Measurements from ENCODE around the gene ANO10. TPM values are rescaled to one million over a fixed set of nuclear protein-coding genes. Genes with fewer than 3 reads are reported as not detected.

ANO10 gene
- total RNA-seq, 1 donor from 2014 or later, result 32.8 TPM

- TF ChIP-seq, protein P1, sequence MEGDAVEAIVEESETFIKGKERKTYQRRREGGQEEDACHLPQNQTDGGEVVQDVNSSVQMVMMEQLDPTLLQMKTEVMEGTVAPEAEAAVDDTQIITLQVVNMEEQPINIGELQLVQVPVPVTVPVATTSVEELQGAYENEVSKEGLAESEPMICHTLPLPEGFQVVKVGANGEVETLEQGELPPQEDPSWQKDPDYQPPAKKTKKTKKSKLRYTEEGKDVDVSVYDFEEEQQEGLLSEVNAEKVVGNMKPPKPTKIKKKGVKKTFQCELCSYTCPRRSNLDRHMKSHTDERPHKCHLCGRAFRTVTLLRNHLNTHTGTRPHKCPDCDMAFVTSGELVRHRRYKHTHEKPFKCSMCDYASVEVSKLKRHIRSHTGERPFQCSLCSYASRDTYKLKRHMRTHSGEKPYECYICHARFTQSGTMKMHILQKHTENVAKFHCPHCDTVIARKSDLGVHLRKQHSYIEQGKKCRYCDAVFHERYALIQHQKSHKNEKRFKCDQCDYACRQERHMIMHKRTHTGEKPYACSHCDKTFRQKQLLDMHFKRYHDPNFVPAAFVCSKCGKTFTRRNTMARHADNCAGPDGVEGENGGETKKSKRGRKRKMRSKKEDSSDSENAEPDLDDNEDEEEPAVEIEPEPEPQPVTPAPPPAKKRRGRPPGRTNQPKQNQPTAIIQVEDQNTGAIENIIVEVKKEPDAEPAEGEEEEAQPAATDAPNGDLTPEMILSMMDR (IDR thresholded peaks at IDR 0.05), result no peak
- no peak overlapping the region for H3K27ac Mint-ChIP-seq (ENCODE audit: unreplicated experiment)
- H3K9me3 Mint-ChIP-seq (ENCODE audit: unreplicated experiment), result peaks cover 13% of the 10 kb centered on the region
- no peak overlapping the region for H3K4me3 Mint-ChIP-seq (ENCODE audit: unreplicated experiment)
- no peaks in the 10 kb centered on the region for H3K27me3 Mint-ChIP-seq (ENCODE audit: unreplicated experiment)
- no peaks in the 10 kb centered on the region for H3K4me1 Mint-ChIP-seq (ENCODE audit: unreplicated experiment)
- H3K36me3 Mint-ChIP-seq (ENCODE audit: unreplicated experiment), result peaks cover 20% of the 10 kb centered on the region
- DNase-seq (ENCODE audit: extremely low spot score, unreplicated experiment), result no peak
Measured at GRCh38 chr3:43515208-43515917, 106.4 kb downstream of the ANO10 start.

DNA sequence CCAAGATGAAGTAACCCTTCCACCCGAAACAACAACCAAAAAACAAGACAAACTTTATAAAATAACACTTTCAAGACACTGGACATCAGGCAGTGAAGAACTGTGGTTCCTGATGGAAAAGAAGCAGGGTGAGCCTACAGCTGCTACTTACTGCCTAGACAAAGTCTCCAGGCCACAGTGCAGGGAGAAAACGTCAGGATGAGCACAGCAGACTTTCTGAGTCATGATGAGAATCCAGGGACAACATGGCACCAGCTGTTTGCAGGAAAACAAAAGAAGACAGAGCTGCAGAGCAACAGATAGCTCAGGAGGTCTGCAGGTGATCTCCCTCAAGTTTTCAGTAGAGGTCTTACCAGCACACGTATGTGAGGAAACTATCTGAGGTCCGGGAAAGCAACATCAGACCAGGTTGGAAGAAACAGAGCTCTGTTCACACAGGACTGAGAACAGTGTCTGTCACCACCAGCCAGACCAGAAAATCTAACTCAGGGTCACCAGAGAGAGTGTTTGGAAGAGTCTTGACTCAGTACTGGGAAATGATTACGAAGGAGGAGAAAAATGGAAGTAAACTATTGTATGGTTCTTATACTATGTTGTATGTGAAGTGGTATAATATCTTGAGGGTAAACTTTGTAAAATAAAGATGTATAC, 108.9 kb downstream of the ANO10 start:
- H3K4me3 Mint-ChIP-seq (ENCODE audit: unreplicated experiment), result no peak overlapping the region
- H3K36me3 Mint-ChIP-seq (ENCODE audit: unreplicated experiment), result peaks cover 5% of the 10 kb centered on the region
- no peaks in the 10 kb centered on the region for H3K4me1 Mint-ChIP-seq (ENCODE audit: unreplicated experiment)
- DNase-seq (ENCODE audit: extremely low spot score, unreplicated experiment), result no peak
- H3K27ac Mint-ChIP-seq (ENCODE audit: unreplicated experiment), result no peak overlapping the region
- TF ChIP-seq, protein P1 (IDR thresholded peaks at IDR 0.05), result no peak
- no peaks in the 10 kb centered on the region for H3K9me3 Mint-ChIP-seq (ENCODE audit: unreplicated experiment)
- H3K27me3 Mint-ChIP-seq (ENCODE audit: unreplicated experiment), result no peaks in the 10 kb centered on the region

DNA sequence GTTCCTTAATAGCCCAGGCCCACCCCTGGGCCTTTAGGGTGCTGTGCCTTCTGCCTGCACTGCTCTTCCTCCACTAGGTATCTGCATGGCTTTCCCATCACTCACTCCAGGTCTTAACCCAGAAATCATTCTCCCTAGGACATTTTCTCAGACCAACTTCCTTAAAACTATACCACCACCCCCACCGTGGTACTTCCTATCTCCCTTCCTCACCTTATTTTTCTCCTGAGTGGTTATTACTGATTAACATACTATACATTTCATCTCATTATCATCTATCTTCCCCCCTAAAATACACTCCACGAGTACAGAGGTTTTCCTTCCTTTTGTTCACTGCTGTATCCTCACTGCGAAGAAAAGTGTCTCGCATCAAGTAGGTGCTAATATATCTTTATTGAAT, 115.2 kb downstream of the ANO10 start:
- H3K4me3 Mint-ChIP-seq (ENCODE audit: unreplicated experiment), result no peak overlapping the region
- peaks cover 3% of the 10 kb centered on the region for H3K4me1 Mint-ChIP-seq (ENCODE audit: unreplicated experiment)
- no peak for DNase-seq (ENCODE audit: extremely low spot score, unreplicated experiment)
- TF ChIP-seq, protein P1 (IDR thresholded peaks at IDR 0.05), result no peak
- no peaks in the 10 kb centered on the region for H3K9me3 Mint-ChIP-seq (ENCODE audit: unreplicated experiment)
- H3K27ac Mint-ChIP-seq (ENCODE audit: unreplicated experiment), result no peak overlapping the region
- H3K27me3 Mint-ChIP-seq (ENCODE audit: unreplicated experiment), result no peaks in the 10 kb centered on the region
- H3K36me3 Mint-ChIP-seq (ENCODE audit: unreplicated experiment), result peaks cover 2% of the 10 kb centered on the region

DNA sequence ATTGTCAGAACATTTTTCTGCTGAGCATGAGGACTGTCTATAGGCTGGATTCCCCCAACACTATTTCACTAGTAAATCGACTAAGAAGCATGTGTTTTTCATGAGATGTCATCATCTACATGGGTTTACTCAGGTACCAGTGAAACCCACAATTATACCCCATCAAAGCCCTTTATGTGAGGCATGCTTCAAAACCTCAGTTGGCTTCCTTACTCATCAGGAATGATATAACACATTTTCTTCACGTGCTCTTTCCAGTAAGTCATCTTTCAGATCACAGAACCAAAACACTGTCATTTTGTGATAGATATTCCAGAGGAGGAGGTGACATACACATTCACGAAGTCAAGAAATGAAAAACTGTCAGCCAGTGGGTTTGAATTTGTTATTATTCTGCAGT, 116.5 kb downstream of the ANO10 start:
- no peaks in the 10 kb centered on the region for H3K27me3 Mint-ChIP-seq (ENCODE audit: unreplicated experiment)
- H3K27ac Mint-ChIP-seq (ENCODE audit: unreplicated experiment), result no peak overlapping the region
- peaks cover 3% of the 10 kb centered on the region for H3K4me1 Mint-ChIP-seq (ENCODE audit: unreplicated experiment)
- TF ChIP-seq, protein P1 (IDR thresholded peaks at IDR 0.05), result no peak
- H3K36me3 Mint-ChIP-seq (ENCODE audit: unreplicated experiment), result peaks cover 2% of the 10 kb centered on the region
- H3K9me3 Mint-ChIP-seq (ENCODE audit: unreplicated experiment), result no peaks in the 10 kb centered on the region
- H3K4me3 Mint-ChIP-seq (ENCODE audit: unreplicated experiment), result no peak overlapping the region
- DNase-seq (ENCODE audit: extremely low spot score, unreplicated experiment), result no peak

GRCh38 chr3:43503067-43503728, 118.6 kb downstream of the ANO10 start:
- Mint-ChIP-seq H3K4me3 (ENCODE audit: unreplicated experiment) (no peak overlapping the region), H3K9me3 (ENCODE audit: unreplicated experiment) (no peaks in the 10 kb centered on the region), H3K27ac (ENCODE audit: unreplicated experiment) (no peak overlapping the region), H3K27me3 (ENCODE audit: unreplicated experiment) (no peaks in the 10 kb centered on the region), H3K4me1 (ENCODE audit: unreplicated experiment) (peaks cover 4% of the 10 kb centered on the region), H3K36me3 (ENCODE audit: unreplicated experiment) (peaks cover 2% of the 10 kb centered on the region)
- no peak for DNase-seq (ENCODE audit: extremely low spot score, unreplicated experiment)
- TF ChIP-seq, protein P1 (IDR thresholded peaks at IDR 0.05), result peak; percentile 73
